Fibroblast of the aortic adventitia (primary cell): ENCODE results near the gene POU4F2. TPM values are rescaled to one million over a fixed set of nuclear protein-coding genes. Genes with fewer than 3 reads are reported as not detected.

Source experiments
- DNase-seq: peaks from one replicate; pipeline ENCODE4 v3.0.0-alpha.2; 2010; ENCODE audit warnings: low read depth
- H3K4me3 ChIP-seq: 2 replicates; pipeline ENCODE4 v1.5.1; 2011; ENCODE audit warnings: low read depth, mild to moderate bottlenecking, control low read depth, low read length, moderate library complexity
- CTCF ChIP-seq: IDR thresholded peaks from 2 replicates; pipeline ENCODE4 v1.5.1; 2011; ENCODE audit warnings: mild to moderate bottlenecking, low read length, control low read depth, inconsistent platforms; ENCODE audit not compliant: insufficient read depth
- total RNA-seq: library from RNA; depleted of rRNA; stranded (reverse); fragments of >200 nt; gene quantifications from 2 replicates; pipeline ENCODE4 v1.2.3, GENCODE V29; 2012; ENCODE audit warnings: low replicate concordance

Gene POU4F2
- total RNA-seq, 1 donor: not detected

GRCh38 chr4:146637621-146638332 lies 916 bp upstream of the POU4F2 start:
- TF ChIP-seq CTCF: no peak
- no peak overlapping the region for H3K4me3 ChIP-seq
- no peak for DNase-seq

GRCh38 chr4:146638333-146638785 lies 334 bp upstream of the POU4F2 start:
- no peak for DNase-seq
- no peak for TF ChIP-seq CTCF
- H3K4me3 ChIP-seq: no peak overlapping the region

DNA sequence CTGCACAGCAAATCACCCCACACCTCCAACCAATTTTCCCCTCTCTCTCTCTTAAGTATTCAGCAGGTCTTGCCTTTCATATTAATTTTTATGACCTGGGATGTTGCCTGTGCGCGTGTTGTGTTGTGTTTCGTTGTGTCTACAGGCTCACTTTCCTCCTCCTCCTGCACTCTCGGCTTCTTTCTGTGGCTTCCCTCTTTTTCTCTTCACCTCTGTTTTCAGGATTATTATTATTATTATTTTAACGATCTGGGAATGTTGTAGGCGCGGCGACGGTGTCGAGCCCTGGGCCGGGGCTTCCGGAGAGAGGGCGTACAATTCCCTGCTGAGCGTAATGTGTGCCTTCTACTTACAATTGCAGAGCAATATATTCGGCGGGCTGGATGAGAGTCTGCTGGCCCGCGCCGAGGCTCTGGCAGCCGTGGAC lies 826 bp downstream of the POU4F2 start:
- no peak overlapping the region for H3K4me3 ChIP-seq
- no peak for TF ChIP-seq CTCF
- no peak for DNase-seq

GRCh38 chr4:146640021-146640464 lies 1.4 kb downstream of the POU4F2 start:
- DNase-seq: no peak
- no peak for TF ChIP-seq CTCF
- H3K4me3 ChIP-seq: no peak overlapping the region

GRCh38 chr4:146640465-146641061 lies 1.9 kb downstream of the POU4F2 start:
- H3K4me3 ChIP-seq: no peak overlapping the region
- no peak for DNase-seq
- TF ChIP-seq CTCF: no peak

DNA sequence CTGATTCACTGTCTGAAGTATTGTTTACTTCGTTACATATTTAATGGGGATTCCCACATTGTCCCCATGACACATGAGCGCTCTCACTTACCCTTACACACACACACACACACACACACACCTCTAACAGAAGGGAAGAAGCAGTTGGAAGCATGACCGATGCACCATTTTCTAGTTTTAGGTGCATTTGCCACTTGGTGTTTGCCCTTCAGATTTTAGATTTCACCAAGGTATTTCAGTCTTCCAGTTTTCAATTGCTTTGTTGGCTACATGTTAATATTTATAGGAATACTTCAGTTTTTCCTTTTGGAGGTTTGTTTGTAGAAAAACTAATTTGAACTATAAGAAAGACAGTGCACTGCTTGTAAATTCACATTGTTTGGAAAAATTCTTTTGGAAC lies 3.1 kb downstream of the POU4F2 start:
- H3K4me3 ChIP-seq: no peak overlapping the region
- DNase-seq: no peak
- TF ChIP-seq CTCF: no peak
